ENCODE data around the gene CNGA4.

- TF ChIP-seq, protein P1, sequence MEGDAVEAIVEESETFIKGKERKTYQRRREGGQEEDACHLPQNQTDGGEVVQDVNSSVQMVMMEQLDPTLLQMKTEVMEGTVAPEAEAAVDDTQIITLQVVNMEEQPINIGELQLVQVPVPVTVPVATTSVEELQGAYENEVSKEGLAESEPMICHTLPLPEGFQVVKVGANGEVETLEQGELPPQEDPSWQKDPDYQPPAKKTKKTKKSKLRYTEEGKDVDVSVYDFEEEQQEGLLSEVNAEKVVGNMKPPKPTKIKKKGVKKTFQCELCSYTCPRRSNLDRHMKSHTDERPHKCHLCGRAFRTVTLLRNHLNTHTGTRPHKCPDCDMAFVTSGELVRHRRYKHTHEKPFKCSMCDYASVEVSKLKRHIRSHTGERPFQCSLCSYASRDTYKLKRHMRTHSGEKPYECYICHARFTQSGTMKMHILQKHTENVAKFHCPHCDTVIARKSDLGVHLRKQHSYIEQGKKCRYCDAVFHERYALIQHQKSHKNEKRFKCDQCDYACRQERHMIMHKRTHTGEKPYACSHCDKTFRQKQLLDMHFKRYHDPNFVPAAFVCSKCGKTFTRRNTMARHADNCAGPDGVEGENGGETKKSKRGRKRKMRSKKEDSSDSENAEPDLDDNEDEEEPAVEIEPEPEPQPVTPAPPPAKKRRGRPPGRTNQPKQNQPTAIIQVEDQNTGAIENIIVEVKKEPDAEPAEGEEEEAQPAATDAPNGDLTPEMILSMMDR (IDR thresholded peaks at IDR 0.05), result no peak
- no peak for TF ChIP-seq EZH2 (IDR thresholded peaks at IDR 0.05; ENCODE audit: borderline replicate concordance, insufficient read depth, low read depth, low read length, poor library complexity, severe bottlenecking)
Observed at GRCh38 chr11:6273188-6273587, 34.3 kb downstream of the CNGA4 start.

Data from B cell (primary cell).